ENCODE results near the gene RFX5. TPM values are rescaled to one million over a fixed set of nuclear protein-coding genes. Genes with fewer than 3 reads are reported as not detected.

The RFX5 gene
- total RNA-seq, 1 donor from 2014 or later, result 89.5 TPM

- Mint-ChIP-seq H3K9me3 (peaks cover 7% of the 10 kb centered on the region), H3K27ac (no peak overlapping the region), H3K36me3 (no peaks in the 10 kb centered on the region), H3K27me3 (ENCODE audit: low read depth) (no peaks in the 10 kb centered on the region), H3K4me3 (no peak overlapping the region), H3K4me1 (no peaks in the 10 kb centered on the region)
- no peak for DNase-seq (ENCODE audit: low spot score in 2 of 2, unreplicated experiment in 2 of 2)
- TF ChIP-seq CTCF (IDR thresholded peaks at IDR 0.05; ENCODE audit: unreplicated experiment), result no peak
Measured at GRCh38 chr1:151384584-151384983, 37.5 kb upstream of the RFX5 start.

GRCh38 chr1:151377150-151377884, 30.3 kb upstream of the RFX5 start:
- Mint-ChIP-seq H3K27ac (no peak overlapping the region), H3K36me3 (no peaks in the 10 kb centered on the region), H3K4me1 (peaks cover 8% of the 10 kb centered on the region), H3K27me3 (ENCODE audit: low read depth) (no peaks in the 10 kb centered on the region), H3K9me3 (no peaks in the 10 kb centered on the region), H3K4me3 (no peak overlapping the region)
- no peak for TF ChIP-seq CTCF (IDR thresholded peaks at IDR 0.05; ENCODE audit: unreplicated experiment)
- no peak for DNase-seq (ENCODE audit: low spot score in 2 of 2, unreplicated experiment in 2 of 2)

GRCh38 chr1:151373196-151373595, 26.1 kb upstream of the RFX5 start:
- Mint-ChIP-seq H3K4me3 (peak overlapping the region; percentile 4), H3K27me3 (ENCODE audit: low read depth) (no peaks in the 10 kb centered on the region), H3K9me3 (no peaks in the 10 kb centered on the region), H3K27ac (no peak overlapping the region), H3K4me1 (peaks cover 29% of the 10 kb centered on the region), H3K36me3 (peaks cover 1% of the 10 kb centered on the region)
- no peak for DNase-seq (ENCODE audit: low spot score in 2 of 2, unreplicated experiment in 2 of 2)
- no peak for TF ChIP-seq CTCF (IDR thresholded peaks at IDR 0.05; ENCODE audit: unreplicated experiment)

GRCh38 chr1:151372058-151372934, 25.2 kb upstream of the RFX5 start, which contains the start of gene SELENBP1:
Gene SELENBP1 (minus strand): TSS chr1:151372705. CDS start chr1:151372641, 64 bp downstream.
- Mint-ChIP-seq H3K4me1 (peaks cover 33% of the 10 kb centered on the region), H3K9me3 (no peaks in the 10 kb centered on the region), H3K36me3 (peaks cover 4% of the 10 kb centered on the region), H3K27ac (peak within 1 kb of the TSS; percentile 82), H3K27me3 (ENCODE audit: low read depth) (no peaks in the 10 kb centered on the region), H3K4me3 (peak within 1 kb of the TSS; percentile 74)
- TF ChIP-seq CTCF (IDR thresholded peaks at IDR 0.05; ENCODE audit: unreplicated experiment), result no peak
- peak in 1 of 2 experiments; percentile 64 for DNase-seq (ENCODE audit: low spot score in 2 of 2, unreplicated experiment in 2 of 2)

- H3K4me3 Mint-ChIP-seq, result peak overlapping the region; percentile 74
- no peak for DNase-seq (ENCODE audit: low spot score in 2 of 2, unreplicated experiment in 2 of 2)
- H3K27me3 Mint-ChIP-seq (ENCODE audit: low read depth), result no peaks in the 10 kb centered on the region
- TF ChIP-seq CTCF (IDR thresholded peaks at IDR 0.05; ENCODE audit: unreplicated experiment), result no peak
- H3K4me1 Mint-ChIP-seq, result peaks cover 33% of the 10 kb centered on the region
- H3K36me3 Mint-ChIP-seq, result peaks cover 5% of the 10 kb centered on the region
- H3K9me3 Mint-ChIP-seq, result no peaks in the 10 kb centered on the region
- H3K27ac Mint-ChIP-seq, result peak overlapping the region; percentile 82
Measured at GRCh38 chr1:151371370-151372057, 24.5 kb upstream of the RFX5 start.

Measured in mesothelial cell of epicardium (in vitro differentiated cells).